Right cardiac atrium (tissue), 5 donors: Measurements from ENCODE around the gene TRAPPC1. TPM values are rescaled to one million over a fixed set of nuclear protein-coding genes. Genes with fewer than 3 reads are reported as not detected.
A peak's percentile ranks its signal among the peaks of the same experiment; 100 is the strongest.

Experiments used
- ATAC-seq, 2 donors: fragments of 200-7000 bp; cut with Tn5 transposase; one replicate each; pipeline versions ENCODE4 v1.8.0 to v1.9.1; 2020; ENCODE audit warnings: moderate library complexity in 2 of 2, mild to moderate bottlenecking in 1 of 2
- DNase-seq, 3 donors: peaks; one replicate each; pipeline ENCODE4 v3.0.0-alpha.2; 2020
- H3K27ac ChIP-seq: one replicate; pipeline ENCODE4 v1.5.1; 2013; ENCODE audit warnings: mild to moderate bottlenecking, low read length, control low read depth, moderate library complexity
- H3K27me3 ChIP-seq: one replicate; pipeline ENCODE4 v1.6.1; 2013; ENCODE audit not compliant: control insufficient read depth, insufficient read depth
- H3K4me1 ChIP-seq: one replicate; pipeline ENCODE4 v1.6.1; 2013; ENCODE audit warnings: low read length; ENCODE audit not compliant: control insufficient read depth, insufficient read depth
- H3K4me3 ChIP-seq: one replicate; pipeline ENCODE4 v1.5.1; 2013; ENCODE audit warnings: low read length, control low read depth
- H3K9me3 ChIP-seq: one replicate; pipeline ENCODE4 v1.6.1; 2013; ENCODE audit warnings: low read length; ENCODE audit not compliant: control insufficient read depth
- WGBS: extraction: QIAGEN DNeasy Blood & Tissue Kit; methylation state at CpG from one replicate; pipeline ENCODE4 v1.1.7; 2013; 5-methylcytosine and 5-hydroxymethylcytosine counted together
- intact Hi-C, 4 donors: fragments of 100-400 bp; cut with DNase I; formaldehyde crosslinking; loops; one replicate each; pipeline versions ENCODE4 v1.11.0 to v1.14.0; 2022 to 2023
- polyA plus RNA-seq: library from polyadenylated mRNA; stranded (reverse); fragments of 200-250 nt; gene quantifications from one replicate; pipeline ENCODE4 v1.2.3, GENCODE V29; 2013
- total RNA-seq, 4 donors: library from RNA; stranded (reverse); fragmentation: NEBNext Ultra II Directional; extraction: Animal tissue kit (Norgen Biotek cat#: 25700); gene quantifications; one replicate each; pipeline ENCODE4 v1.2.1, GENCODE V29; 2021
- donor health status: healthy with polysubstance abuse.
- donor health status: DM: no; HTN: yes; CAD: no.
- donor health status: DM: no; HTN: no; CAD: no.
- donor health status: DM: no; HTN: yes; CAD: no; lungs with severe emphysema.
- donor health status: DM: yes; HTN: yes; CAD: no.

TRAPPC1 gene
- total and polyA plus RNA-seq, 5 donors = 73.4 to 135 (median 107) TPM

GRCh38 chr17:7885367-7886226, 46.1 kb downstream of the TRAPPC1 start:
- DNase-seq = peak; percentile 47 to 78 (median 77)
- Histone ChIP-seq H3K4me3 (peak overlapping the region; percentile 76), H3K27me3 (no peaks in the 10 kb centered on the region), H3K4me1 (peaks cover 16% of the 10 kb centered on the region), H3K27ac (peak overlapping the region; percentile 36), H3K9me3 (no peaks in the 10 kb centered on the region)
- intact Hi-C loops = no loop called here
- ATAC-seq = peak in 1 of 2 donors; percentile 0
- WGBS = under 1% methylated on average over 64 of the region's 64 CpGs

GRCh38 chr17:7884581-7885366, 47.0 kb downstream of the TRAPPC1 start:
- Histone ChIP-seq H3K4me1 (peaks cover 15% of the 10 kb centered on the region), H3K27me3 (no peaks in the 10 kb centered on the region), H3K4me3 (peak overlapping the region; percentile 76), H3K9me3 (no peaks in the 10 kb centered on the region), H3K27ac (peak overlapping the region; percentile 57)
- intact Hi-C loops = no loop called here
- DNase-seq (peak; percentile 38 to 62 (median 59)), ATAC-seq (no peak)
- WGBS = 5% methylated on average over 77 of the region's 100 CpGs

- DNase-seq (no peak), ATAC-seq (no peak)
- Histone ChIP-seq H3K4me3 (peak overlapping the region; percentile 20), H3K27me3 (no peaks in the 10 kb centered on the region), H3K27ac (no peak overlapping the region), H3K4me1 (peaks cover 12% of the 10 kb centered on the region), H3K9me3 (no peaks in the 10 kb centered on the region)
- intact Hi-C loops = no loop called here
- WGBS = 24% methylated on average over 3 of the region's 3 CpGs
These were observed 47.9 kb downstream of the TRAPPC1 start for GRCh38 chr17:7883781-7884386.

GRCh38 chr17:7882629-7883028, 49.1 kb downstream of the TRAPPC1 start:
- H3K27ac ChIP-seq = no peak overlapping the region
- no peaks in the 10 kb centered on the region for H3K27me3 ChIP-seq
- no peak overlapping the region for H3K4me3 ChIP-seq
- H3K4me1 ChIP-seq = peaks cover 4% of the 10 kb centered on the region
- ATAC-seq (no peak), DNase-seq (no peak)
- intact Hi-C loops = no loop called here
- no peaks in the 10 kb centered on the region for H3K9me3 ChIP-seq
- WGBS = 86% methylated on average over 3 of the region's 3 CpGs

- H3K4me3 ChIP-seq = no peak overlapping the region
- intact Hi-C loops = no loop called here
- H3K9me3 ChIP-seq = no peaks in the 10 kb centered on the region
- 59% methylated on average over 7 of the region's 7 CpGs for WGBS
- no peak overlapping the region for H3K27ac ChIP-seq
- no peaks in the 10 kb centered on the region for H3K27me3 ChIP-seq
- ATAC-seq (no peak), DNase-seq (no peak)
- peaks cover 4% of the 10 kb centered on the region for H3K4me1 ChIP-seq
These were observed 49.7 kb downstream of the TRAPPC1 start for GRCh38 chr17:7882068-7882467.

- WGBS = 39% methylated on average over 7 of the region's 7 CpGs
- DNase-seq (no peak), ATAC-seq (no peak)
- Histone ChIP-seq H3K4me3 (no peak overlapping the region), H3K4me1 (no peaks in the 10 kb centered on the region), H3K27ac (no peak overlapping the region), H3K27me3 (no peaks in the 10 kb centered on the region), H3K9me3 (no peaks in the 10 kb centered on the region)
- intact Hi-C loops = no loop called here
These were observed 50.3 kb downstream of the TRAPPC1 start for GRCh38 chr17:7881276-7882054.

Other genes with a start within 250 kb of the TRAPPC1 start
- gene TP53, start 244.5 kb downstream of the TRAPPC1 start, total RNA-seq = 10 to 100 TPM; 13.2 to 16.3 (median 14.2) TPM
- gene TP53, start 244.5 kb downstream of the TRAPPC1 start, polyA plus RNA-seq = 6.1 TPM
- gene WRAP53, start 243.5 kb downstream of the TRAPPC1 start, total RNA-seq = 1 to 10 TPM; 4.0 to 6.3 (median 4.9) TPM
- gene WRAP53, start 243.5 kb downstream of the TRAPPC1 start, polyA plus RNA-seq = 5.1 TPM
- gene EFNB3, start 226.7 kb downstream of the TRAPPC1 start, total RNA-seq = under 1 TPM; 0.31 to 0.97 (median 0.54) TPM
- gene EFNB3, start 226.7 kb downstream of the TRAPPC1 start, polyA plus RNA-seq = 0.59 TPM
- gene DNAH2, start 214.2 kb downstream of the TRAPPC1 start, total RNA-seq = under 1 TPM in 3 of 4 donors, not detected in 1; 0.03 to 0.22 (median 0.06) TPM
- 0.11 TPM for gene DNAH2, start 214.2 kb downstream of the TRAPPC1 start, polyA plus RNA-seq
- gene KDM6B, start 97.7 kb downstream of the TRAPPC1 start, total RNA-seq = 10 to 100 TPM; 25.7 to 28.1 (median 27.5) TPM
- 18.6 TPM for gene KDM6B, start 97.7 kb downstream of the TRAPPC1 start, polyA plus RNA-seq
- gene TMEM88, start 76.9 kb downstream of the TRAPPC1 start, total RNA-seq = 10 to 100 TPM in 3 of 4 donors, 1 to 10 TPM in 1; 9.0 to 24.6 (median 16.3) TPM
- gene TMEM88, start 76.9 kb downstream of the TRAPPC1 start, polyA plus RNA-seq = 74.5 TPM
- gene NAA38, start 74.4 kb downstream of the TRAPPC1 start, total RNA-seq = 100 to 1,000 TPM in 1 of 4 donors, 10 to 100 TPM in 3; 59.9 to 103 (median 95.6) TPM
- gene NAA38, start 74.4 kb downstream of the TRAPPC1 start, polyA plus RNA-seq = 160 TPM
- 10 to 100 TPM; 12.6 to 16.2 (median 15.4) TPM for gene CYB5D1, start 73.9 kb downstream of the TRAPPC1 start, total RNA-seq
- gene CYB5D1, start 73.9 kb downstream of the TRAPPC1 start, polyA plus RNA-seq = 12.1 TPM
- 10 to 100 TPM; 31.2 to 38.8 (median 35.0) TPM for gene CHD3, start 43.2 kb downstream of the TRAPPC1 start, total RNA-seq
- 45.3 TPM for gene CHD3, start 43.2 kb downstream of the TRAPPC1 start, polyA plus RNA-seq
- 1 to 10 TPM in 3 of 4 donors, under 1 TPM in 1; 0.89 to 2.1 (median 1.5) TPM for gene RNF227, start 15.7 kb downstream of the TRAPPC1 start, total RNA-seq
- 1.5 TPM for gene RNF227, start 15.7 kb downstream of the TRAPPC1 start, polyA plus RNA-seq
- gene KCNAB3, start 2.1 kb downstream of the TRAPPC1 start, total RNA-seq = 1 to 10 TPM in 1 of 4 donors, under 1 TPM in 3; 0.60 to 1.2 (median 0.70) TPM
- 0.50 TPM for gene KCNAB3, start 2.1 kb downstream of the TRAPPC1 start, polyA plus RNA-seq
- 10 to 100 TPM in 3 of 4 donors, 1 to 10 TPM in 1; 9.6 to 14.6 (median 10.4) TPM for gene CNTROB, start 260 bp upstream of the TRAPPC1 start, total RNA-seq
- gene CNTROB, start 260 bp upstream of the TRAPPC1 start, polyA plus RNA-seq = 9.6 TPM
- gene GUCY2D, start 70.7 kb upstream of the TRAPPC1 start, total RNA-seq = under 1 TPM in 3 of 4 donors, not detected in 1; 0.23 to 0.85 (median 0.31) TPM
- gene GUCY2D, start 70.7 kb upstream of the TRAPPC1 start, polyA plus RNA-seq = 0.09 TPM
- gene ALOX15B, start 107.1 kb upstream of the TRAPPC1 start, total RNA-seq = under 1 TPM; 0.25 to 0.68 (median 0.46) TPM
- gene ALOX15B, start 107.1 kb upstream of the TRAPPC1 start, polyA plus RNA-seq = 0.54 TPM
- under 1 TPM in 1 of 4 donors, not detected in 3; 0.71 TPM for gene ALOX12B, start 155.8 kb upstream of the TRAPPC1 start, total RNA-seq
- not detected for gene ALOX12B, start 155.8 kb upstream of the TRAPPC1 start, polyA plus RNA-seq
- gene ALOXE3, start 186.6 kb upstream of the TRAPPC1 start, total RNA-seq = not detected
- gene ALOXE3, start 186.6 kb upstream of the TRAPPC1 start, polyA plus RNA-seq = not detected
- gene HES7, start 192.2 kb upstream of the TRAPPC1 start, total RNA-seq = under 1 TPM; 0.62 to 0.76 (median 0.73) TPM
- 0.25 TPM for gene HES7, start 192.2 kb upstream of the TRAPPC1 start, polyA plus RNA-seq
- 100 to 1,000 TPM in 3 of 4 donors, 10 to 100 TPM in 1; 96.2 to 150 (median 124) TPM for gene PER1, start 220.5 kb upstream of the TRAPPC1 start, total RNA-seq
- 110 TPM for gene PER1, start 220.5 kb upstream of the TRAPPC1 start, polyA plus RNA-seq
- 10 to 100 TPM; 68.7 to 74.9 (median 71.8) TPM for gene VAMP2, start 231.0 kb upstream of the TRAPPC1 start, total RNA-seq
- gene VAMP2, start 231.0 kb upstream of the TRAPPC1 start, polyA plus RNA-seq = 50.2 TPM
- gene TMEM107, start 244.4 kb upstream of the TRAPPC1 start, total RNA-seq = 10 to 100 TPM in 2 of 4 donors, 1 to 10 TPM in 2; 7.1 to 11.4 (median 9.2) TPM
- 7.2 TPM for gene TMEM107, start 244.4 kb upstream of the TRAPPC1 start, polyA plus RNA-seq